ENCODE measurements around the gene NDRG4. TPM values are rescaled to one million over a fixed set of nuclear protein-coding genes. Genes with fewer than 3 reads are reported as not detected.
A peak's percentile ranks its signal among the peaks of the same experiment; 100 is the strongest.
"Not testable (repeated sequence)": the region's sequence is repeated elsewhere in the genome, so short reads cannot be mapped to it uniquely, and the experiment has no call there.

NDRG4 gene
- total RNA-seq, 1 experiment from 2014 or later = 3.0 TPM

- no peak for DNase-seq (ENCODE audit: low read depth)
Measured at GRCh38 chr16:58464916-58465731, 34.8 kb upstream of the NDRG4 start.

- no peak for DNase-seq (ENCODE audit: low read depth)
Measured at GRCh38 chr16:58465817-58466216, 34.1 kb upstream of the NDRG4 start.

GRCh38 chr16:58466396-58466795 is 33.5 kb upstream of the NDRG4 start:
- DNase-seq (ENCODE audit: low read depth) = no peak

DNA sequence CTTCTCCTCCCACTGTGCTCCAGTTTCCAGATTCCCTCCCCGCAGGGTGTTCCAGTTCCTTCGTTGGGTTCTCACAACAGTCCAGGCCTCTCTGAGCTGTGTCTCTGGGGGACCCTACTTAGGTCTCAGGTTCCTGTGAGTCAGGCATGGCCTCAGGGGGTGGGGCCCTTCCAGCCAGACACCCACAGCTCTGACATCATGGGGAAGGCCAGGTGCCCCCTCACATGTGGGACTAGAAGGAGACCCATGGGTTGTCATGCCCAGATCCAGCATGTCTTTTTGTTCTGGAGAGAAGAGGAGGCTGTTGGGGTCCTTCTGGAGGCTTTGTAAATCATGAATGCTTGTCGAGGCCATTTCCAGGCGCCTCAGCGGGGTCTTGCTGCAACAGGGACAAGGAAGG is 32.0 kb upstream of the NDRG4 start:
- DNase-seq (ENCODE audit: low read depth) = no peak

- DNase-seq (ENCODE audit: low read depth) = no peak
Measured at GRCh38 chr16:58471209-58471975, 28.6 kb upstream of the NDRG4 start.

- no peak for DNase-seq (ENCODE audit: low read depth)
Measured at GRCh38 chr16:58472266-58472665, 27.7 kb upstream of the NDRG4 start.

GRCh38 chr16:58472827-58473226 is 27.1 kb upstream of the NDRG4 start:
- no peak for DNase-seq (ENCODE audit: low read depth)

- DNase-seq (ENCODE audit: low read depth) = no peak
Measured at GRCh38 chr16:58474296-58474695, 25.6 kb upstream of the NDRG4 start.

GRCh38 chr16:58475091-58475619 is 24.8 kb upstream of the NDRG4 start:
- DNase-seq (ENCODE audit: low read depth) = no peak

- DNase-seq (ENCODE audit: low read depth) = no peak
Measured at GRCh38 chr16:58476791-58477190, 23.2 kb upstream of the NDRG4 start.

DNA sequence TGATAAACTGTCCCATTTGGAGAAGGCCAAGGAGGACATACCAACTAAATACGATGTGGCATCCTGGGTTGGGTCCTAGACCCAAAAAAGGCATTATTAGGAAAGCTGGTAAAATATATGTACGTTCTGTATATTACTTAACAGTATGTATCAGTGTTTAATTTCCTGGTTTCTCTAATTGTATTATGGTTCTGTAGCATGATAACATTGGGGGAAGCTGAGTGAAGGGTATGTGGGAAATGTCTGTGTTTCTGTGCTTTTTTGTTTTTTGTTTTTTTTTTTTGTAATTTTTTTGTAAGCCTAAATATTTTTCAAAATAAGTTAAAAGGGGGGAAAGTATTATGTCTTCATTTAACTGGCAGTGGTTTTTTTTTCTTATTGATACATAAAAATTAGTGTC is 21.5 kb upstream of the NDRG4 start:
- no peak for DNase-seq (ENCODE audit: low read depth)

DNA sequence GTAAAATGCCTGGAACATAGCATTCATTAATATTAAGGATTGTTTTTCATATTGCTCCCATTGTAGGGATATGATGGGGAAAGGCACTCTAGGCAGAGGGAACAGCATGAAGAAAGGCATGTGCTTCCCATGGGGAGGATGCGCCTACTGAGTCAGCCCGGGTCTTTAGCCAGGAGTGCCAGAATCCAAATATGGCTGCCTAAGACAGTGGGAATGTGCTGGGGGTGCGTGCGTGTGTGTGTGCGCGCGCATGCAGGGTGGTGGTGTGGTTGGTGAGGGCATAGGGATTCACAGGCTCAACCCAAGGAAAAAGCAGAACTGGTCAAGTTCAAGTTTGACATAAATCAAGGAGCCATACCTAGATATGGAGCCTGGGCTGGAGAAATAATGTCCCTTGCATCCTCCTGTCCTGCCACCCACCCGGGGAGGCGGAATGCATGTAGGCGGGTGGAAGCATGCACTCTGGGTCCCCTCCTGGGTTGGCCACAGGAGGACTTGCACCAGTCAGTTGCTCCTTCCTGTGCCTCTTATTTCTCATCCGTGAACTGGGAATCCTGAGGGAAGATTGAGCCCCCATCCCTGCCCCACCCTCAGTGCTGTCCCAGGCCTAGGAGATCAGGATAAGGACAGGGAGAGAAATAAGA is 18.6 kb upstream of the NDRG4 start:
- DNase-seq (ENCODE audit: low read depth) = no peak

DNA sequence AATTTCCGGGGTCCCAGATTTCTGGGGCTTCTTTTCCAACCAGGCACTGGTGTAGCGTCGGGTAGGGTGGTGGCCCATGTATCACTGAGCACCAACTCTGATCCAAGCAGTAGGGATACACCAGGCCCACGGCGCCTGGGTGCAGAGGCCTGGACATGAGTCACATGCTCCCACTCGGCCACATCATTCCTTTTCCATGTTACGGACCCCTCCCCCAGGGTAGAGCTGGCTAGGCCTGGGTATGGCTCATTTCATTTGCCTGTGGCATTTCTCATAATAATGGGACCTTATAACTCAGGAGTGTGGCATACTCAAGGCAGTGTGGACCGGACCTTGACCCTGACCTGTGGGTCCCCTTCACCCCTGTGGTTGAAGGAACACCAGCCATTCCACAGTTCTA is 18.0 kb upstream of the NDRG4 start:
- DNase-seq (ENCODE audit: low read depth) = peak; percentile 34

GRCh38 chr16:58485184-58485887 is 14.6 kb upstream of the NDRG4 start:
- DNase-seq (ENCODE audit: low read depth) = no peak

- DNase-seq (ENCODE audit: low read depth) = peak; percentile 63
Measured at GRCh38 chr16:58487566-58488351, 12.2 kb upstream of the NDRG4 start.

DNA sequence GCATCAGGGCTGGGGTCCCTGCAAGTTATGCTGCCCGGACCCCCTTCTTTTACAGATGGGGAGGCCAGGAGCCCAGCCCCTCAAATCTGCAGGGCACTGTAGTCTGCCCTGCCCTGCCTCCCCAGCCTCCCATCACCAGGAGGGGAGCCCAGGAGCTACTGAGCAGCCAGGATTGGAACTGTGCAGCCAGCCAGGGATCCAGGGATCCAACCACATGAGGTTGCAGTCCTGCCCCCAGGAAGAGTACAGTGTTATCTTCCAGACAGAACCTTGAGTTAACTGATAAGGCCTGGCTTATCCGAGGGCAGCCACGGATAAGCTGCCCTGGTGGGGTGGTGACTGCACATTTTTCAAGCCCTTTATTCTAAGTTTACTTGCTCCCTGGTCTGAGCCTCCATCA is 11.4 kb upstream of the NDRG4 start:
- DNase-seq (ENCODE audit: low read depth) = no peak

DNA sequence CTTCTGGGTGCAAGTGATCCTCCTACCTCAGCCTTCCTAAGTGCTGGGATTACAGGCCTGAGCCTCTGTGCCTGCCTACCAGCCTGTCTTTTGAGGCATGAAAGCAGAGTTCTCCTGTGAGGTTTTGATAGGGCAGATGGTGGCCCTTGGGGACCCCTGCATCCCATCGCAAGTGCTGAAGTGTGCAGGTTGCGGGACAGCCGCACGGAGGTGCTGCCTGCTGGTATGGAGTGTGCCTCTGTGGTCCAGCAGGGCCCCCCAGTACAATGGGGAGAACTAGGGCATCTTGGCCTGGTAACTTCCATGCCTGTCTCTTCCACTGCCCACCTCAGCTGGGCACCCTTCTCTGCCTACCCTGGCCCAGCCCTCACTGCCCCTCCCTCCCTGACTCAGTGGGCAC is 9.9 kb upstream of the NDRG4 start:
- DNase-seq (ENCODE audit: low read depth) = no peak

- DNase-seq (ENCODE audit: low read depth) = not testable (repeated sequence)
Measured at GRCh38 chr16:58490539-58490938, 9.4 kb upstream of the NDRG4 start.

- DNase-seq (ENCODE audit: low read depth) = no peak
Measured at GRCh38 chr16:58492066-58492465, 7.9 kb upstream of the NDRG4 start.

DNA sequence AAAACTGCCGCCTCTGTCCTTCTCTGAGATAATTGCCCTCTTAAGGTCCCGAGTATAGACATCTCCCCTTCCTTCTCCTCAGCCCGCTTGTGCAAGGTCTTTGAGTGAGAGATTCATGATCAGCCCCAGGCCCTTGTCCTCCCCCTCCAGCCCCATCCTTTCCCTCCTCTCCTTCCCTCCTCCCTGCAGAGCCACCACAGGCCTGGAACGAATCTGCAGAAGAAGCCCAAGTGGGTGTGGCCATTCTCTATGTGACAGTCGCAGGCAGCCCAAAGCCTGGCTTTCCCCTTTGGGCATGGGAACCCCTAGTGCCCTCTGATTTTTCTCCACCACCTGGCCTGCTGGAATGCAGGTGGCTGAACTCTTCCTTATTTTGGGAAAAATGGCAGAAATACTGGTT is 7.2 kb upstream of the NDRG4 start:
- no peak for DNase-seq (ENCODE audit: low read depth)
